ENCODE measurements around the gene CATSPERE. TPM values are rescaled to one million over a fixed set of nuclear protein-coding genes. Genes with fewer than 3 reads are reported as not detected.

CATSPERE gene
- total and polyA plus RNA-seq, 9 of the 15 experiments (the other 6 are each of a cell fraction or from before 2014, with no cell fraction given), result 0.06 to 0.16 (median 0.09) TPM; not detected in 3

- TF ChIP-seq DEAF1 (CRISPR knock-in tag; IDR thresholded peaks at IDR 0.05) (peak; percentile 53), CREM (IDR thresholded peaks at IDR 0.05; ENCODE audit: low read depth) (peak; percentile 78), ZBED1 (IDR thresholded peaks at IDR 0.05) (peak; percentile 90), NBN (IDR thresholded peaks at IDR 0.05; ENCODE audit: low read depth) (no peak), ATF7 (IDR thresholded peaks at IDR 0.05) (peak; percentile 85), ID3 (CRISPR knock-in tag; IDR thresholded peaks at IDR 0.05) (no peak), ID3 (tag; IDR thresholded peaks at IDR 0.05) (no peak; the same call in 1 of the 2 replicates), FIP1L1 (IDR thresholded peaks at IDR 0.05; ENCODE audit: low read depth, low read length, poor library complexity, severe bottlenecking) (peak; percentile 73), RBBP5 (IDR thresholded peaks at IDR 0.05; ENCODE audit: borderline replicate concordance, insufficient read depth, low read length, poor library complexity, severe bottlenecking) (peak; percentile 89), PML (IDR thresholded peaks at IDR 0.05; ENCODE audit: low read length) (peak; percentile 63; the same call in 1 of the 2 replicates), HDAC1 (IDR thresholded peaks at IDR 0.05) (peak in 1 of 2 experiments; percentile 76; a peak in 2 of 4 replicates), ZNF282 (CRISPR knock-in tag; IDR thresholded peaks at IDR 0.05) (0 out of 2 replicates have a peak, but pooled peaks have one; percentile 45), CBX1 (IDR thresholded peaks at IDR 0.05; ENCODE audit: low read depth) (peak; percentile 84)
Observed at GRCh38 chr1:244652623-244653438, 191.8 kb downstream of the CATSPERE start, which contains the start of gene DESI2 (continued).
